MG63 (cell line): ENCODE data around the gene KISS1R. TPM values are rescaled to one million over a fixed set of nuclear protein-coding genes. Genes with fewer than 3 reads are reported as not detected.

Source experiments
- DNase-seq: peaks from one replicate; pipeline ENCODE4 v3.0.0-alpha.2; 2020
- H3K27me3 ChIP-seq: fragments of 250-450 bp; sonication (Bioruptor Pico); 2 replicates; pipeline ENCODE4 v1.5.1; 2020; ENCODE audit warnings: mild to moderate bottlenecking, moderate library complexity
- H3K36me3 ChIP-seq: fragments of 250-450 bp; sonication (Bioruptor Pico); 2 replicates; pipeline ENCODE4 v1.5.1; 2020; ENCODE audit warnings: mild to moderate bottlenecking, moderate library complexity
- H3K4me3 ChIP-seq: fragments of 250-450 bp; sonication (Bioruptor Pico); 2 replicates; pipeline ENCODE4 v1.5.1; 2020; ENCODE audit warnings: mild to moderate bottlenecking, moderate library complexity
- H3K9me3 ChIP-seq: fragments of 250-450 bp; sonication (Bioruptor Pico); 2 replicates; pipeline ENCODE4 v1.5.1; 2020; ENCODE audit warnings: mild to moderate bottlenecking, moderate library complexity
- total RNA-seq: library from RNA; depleted of rRNA; stranded (reverse); fragments of >200 nt; shearing (Covaris generic); gene quantifications from 2 replicates; pipeline ENCODE4 v1.2.3, GENCODE V29; 2014; ENCODE audit warnings: low replicate concordance; rRNA removed

Gene KISS1R
- total RNA-seq, 1 experiment from 2014 or later: not detected

DNA sequence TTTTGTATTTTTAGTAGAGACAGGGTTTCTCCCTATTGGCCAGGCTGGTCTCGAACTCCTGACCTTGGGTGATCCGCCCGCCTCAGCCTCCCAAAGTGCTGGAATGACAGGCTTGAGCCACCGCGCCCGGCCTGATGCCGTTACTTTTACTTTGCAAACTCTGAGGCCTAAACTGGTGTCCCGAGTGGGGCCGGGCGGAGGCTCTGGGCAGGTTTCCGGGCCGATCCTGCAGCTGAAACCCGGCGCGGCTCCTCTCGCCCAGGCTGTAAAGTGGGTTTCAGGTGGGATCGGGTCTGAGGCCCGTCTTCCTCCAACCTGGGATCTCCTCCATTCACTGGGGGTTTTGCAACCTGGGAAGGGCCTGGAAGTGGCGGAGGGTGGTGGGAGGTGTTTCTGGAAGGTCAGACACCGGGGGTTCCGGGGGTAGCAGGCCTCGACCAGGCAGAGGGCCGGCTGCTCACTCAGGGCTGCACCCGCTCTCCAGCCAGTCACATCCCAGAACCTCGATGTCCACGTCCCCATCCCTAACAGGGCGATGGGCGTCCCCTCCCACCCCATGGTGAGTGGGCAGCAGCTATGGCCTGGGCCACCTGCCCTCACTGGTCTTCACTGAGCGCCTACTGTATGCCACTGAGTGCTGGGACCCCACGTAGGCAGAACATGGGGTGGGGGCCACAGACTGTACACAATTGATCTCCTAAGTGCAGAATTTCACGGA lies 45.7 kb downstream of the KISS1R start:
- Histone ChIP-seq H3K4me3 (no peak overlapping the region), H3K9me3 (no peaks in the 10 kb centered on the region), H3K36me3 (no peaks in the 10 kb centered on the region), H3K27me3 (no peaks in the 10 kb centered on the region)
- no peak for DNase-seq

DNA sequence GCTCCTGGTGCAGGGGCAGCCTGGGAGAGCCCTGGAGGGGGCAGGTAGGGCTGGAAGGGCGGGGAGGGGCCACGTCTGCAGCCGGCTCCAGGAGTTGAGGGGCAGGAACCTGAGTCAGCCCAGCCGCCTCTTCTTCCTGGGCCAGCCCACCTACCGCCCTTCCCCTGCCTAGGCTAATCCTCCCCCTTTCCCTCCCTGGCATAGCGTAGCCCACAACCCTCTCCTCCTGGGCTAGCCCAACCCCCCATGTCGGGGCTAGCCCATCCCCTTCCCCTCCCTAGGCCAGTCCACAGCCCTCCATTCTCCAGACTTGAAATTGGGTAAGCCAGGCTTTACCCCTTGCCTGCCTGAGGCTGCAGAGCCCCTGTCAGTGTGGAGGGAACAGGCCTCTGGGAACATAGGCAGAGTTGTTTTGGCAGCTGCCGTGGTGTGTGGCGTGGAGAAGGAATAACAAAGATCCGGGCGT lies 46.4 kb downstream of the KISS1R start:
- H3K9me3 ChIP-seq: no peaks in the 10 kb centered on the region
- no peaks in the 10 kb centered on the region for H3K27me3 ChIP-seq
- H3K4me3 ChIP-seq: no peak overlapping the region
- DNase-seq: no peak
- H3K36me3 ChIP-seq: no peaks in the 10 kb centered on the region

DNA sequence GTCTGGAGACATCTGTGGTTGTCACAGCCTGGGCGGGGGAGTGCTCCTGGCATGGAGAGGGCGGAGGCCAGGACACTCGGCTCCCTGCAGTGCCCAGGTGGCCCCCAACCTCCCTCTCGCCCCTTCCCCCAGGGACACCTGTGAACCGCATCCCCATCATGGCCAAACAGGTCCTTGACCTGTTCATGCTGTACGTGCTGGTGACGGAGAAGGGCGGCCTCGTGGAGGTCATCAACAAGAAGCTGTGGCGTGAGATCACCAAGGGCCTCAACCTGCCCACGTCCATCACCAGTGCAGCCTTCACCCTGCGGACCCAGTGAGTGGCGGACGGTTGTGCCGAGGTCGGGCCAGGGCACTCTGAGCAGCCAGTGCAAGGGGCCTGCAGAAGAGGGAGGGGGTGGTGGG lies 47.0 kb downstream of the KISS1R start:
- Histone ChIP-seq H3K27me3 (no peaks in the 10 kb centered on the region), H3K9me3 (no peaks in the 10 kb centered on the region), H3K36me3 (peaks cover 2% of the 10 kb centered on the region; the same call in 1 of the 2 replicates), H3K4me3 (no peak overlapping the region)
- DNase-seq: no peak

GRCh38 chr19:964761-965694 lies 47.9 kb downstream of the KISS1R start:
- no peaks in the 10 kb centered on the region for H3K9me3 ChIP-seq
- no peaks in the 10 kb centered on the region for H3K27me3 ChIP-seq
- no peak overlapping the region for H3K4me3 ChIP-seq
- no peak for DNase-seq
- peaks cover 3% of the 10 kb centered on the region; the same call in 1 of the 2 replicates for H3K36me3 ChIP-seq

DNA sequence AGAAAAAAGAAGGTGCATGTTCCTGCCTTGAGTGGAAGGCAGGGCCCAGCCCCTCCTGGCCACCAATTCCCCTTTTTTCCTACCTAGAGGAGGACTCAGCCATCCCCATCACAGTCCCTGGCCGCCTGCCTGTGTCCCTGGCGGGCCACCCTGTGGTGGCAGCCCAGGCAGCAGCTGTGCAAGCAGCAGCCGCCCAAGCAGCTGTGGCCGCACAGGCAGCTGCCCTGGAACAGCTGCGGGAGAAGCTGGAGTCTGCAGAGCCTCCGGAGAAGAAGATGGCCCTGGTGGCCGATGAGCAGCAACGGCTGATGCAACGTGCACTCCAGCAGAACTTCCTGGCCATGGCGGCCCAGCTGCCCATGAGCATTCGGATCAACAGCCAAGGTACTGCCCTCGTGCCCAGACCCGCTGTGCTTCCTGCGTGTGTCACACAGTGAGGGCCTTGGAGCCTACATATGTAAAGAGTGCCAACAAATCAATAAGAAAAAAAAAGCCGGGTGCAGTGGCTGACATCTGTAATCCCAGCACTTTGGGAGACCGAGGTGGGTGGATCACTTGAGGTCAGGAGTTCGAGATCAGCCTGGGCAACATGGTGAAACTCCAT lies 49.5 kb downstream of the KISS1R start:
- H3K36me3 ChIP-seq: peaks cover 9% of the 10 kb centered on the region
- DNase-seq: no peak
- H3K9me3 ChIP-seq: peaks cover 5% of the 10 kb centered on the region
- H3K4me3 ChIP-seq: no peak overlapping the region
- no peaks in the 10 kb centered on the region for H3K27me3 ChIP-seq

Other genes with a start within 250 kb of the KISS1R start
- 16.0 and 25.0 TPM in 2 replicates for gene FSTL3, start 240.9 kb upstream of the KISS1R start, total RNA-seq
- not detected in 2 replicates for gene PRSS57, start 221.9 kb upstream of the KISS1R start, total RNA-seq
- 9.3 and 10.5 TPM in 2 replicates for gene PALM, start 208.4 kb upstream of the KISS1R start, total RNA-seq
- not detected in 2 replicates for gene MISP, start 166.2 kb upstream of the KISS1R start, total RNA-seq
- 197 and 260 TPM in 2 replicates for gene PTBP1, start 119.9 kb upstream of the KISS1R start, total RNA-seq
- gene PLPPR3, start 95.4 kb upstream of the KISS1R start, total RNA-seq: not detected in 2 replicates
- gene AZU1, start 89.5 kb upstream of the KISS1R start, total RNA-seq: not detected in 2 replicates
- gene PRTN3, start 76.3 kb upstream of the KISS1R start, total RNA-seq: not detected in 2 replicates
- gene ELANE, start 65.0 kb upstream of the KISS1R start, total RNA-seq: not detected in 2 replicates
- 2.8 TPM in 1 of 2 replicates, not detected in the other for gene CFD, start 57.7 kb upstream of the KISS1R start, total RNA-seq
- gene MED16, start 24.1 kb upstream of the KISS1R start, total RNA-seq: 18.1 and 20.4 TPM in 2 replicates
- gene RNU6-9, start 23.8 kb upstream of the KISS1R start, total RNA-seq: not detected in 2 replicates
- 6.4 and 9.5 TPM in 2 replicates for gene R3HDM4, start 4.1 kb upstream of the KISS1R start, total RNA-seq
- 1.0 and 6.6 TPM in 2 replicates for gene ARID3A, start 8.7 kb downstream of the KISS1R start, total RNA-seq
- gene WDR18, start 67.0 kb downstream of the KISS1R start, total RNA-seq: 37.8 and 61.8 TPM in 2 replicates
- not detected in 2 replicates for gene GRIN3B, start 83.1 kb downstream of the KISS1R start, total RNA-seq
- gene TMEM259, start 103.8 kb downstream of the KISS1R start, total RNA-seq: 40.3 and 75.8 TPM in 2 replicates
- not detected in 2 replicates for gene RNU6-2, start 104.2 kb downstream of the KISS1R start, total RNA-seq
- gene CNN2, start 109.3 kb downstream of the KISS1R start, total RNA-seq: 52.7 and 84.9 TPM in 2 replicates
- 0.26 and 4.3 TPM in 2 replicates for gene ABCA7, start 122.8 kb downstream of the KISS1R start, total RNA-seq
- not detected in 2 replicates for gene ARHGAP45, start 149.8 kb downstream of the KISS1R start, total RNA-seq
- 128 and 157 TPM in 2 replicates for gene POLR2E, start 178.0 kb downstream of the KISS1R start, total RNA-seq
- 293 and 320 TPM in 2 replicates for gene GPX4, start 186.7 kb downstream of the KISS1R start, total RNA-seq